ENCODE results near the gene MAL. TPM values are rescaled to one million over a fixed set of nuclear protein-coding genes. Genes with fewer than 3 reads are reported as not detected.

MAL gene
- 9.6 and 19.1 TPM in 2 replicates for total RNA-seq

GRCh38 chr2:95025406-95026319 is at the start of gene MAL:
MAL (plus strand) TSS chr2:95025708; CDS start chr2:95025793, 85 bp downstream.
- Histone ChIP-seq H3K27me3 (ENCODE audit: control insufficient read depth, insufficient read depth, low read length) (peaks cover 33% of the 10 kb centered on the region), H3K36me3 (ENCODE audit: control insufficient read depth, insufficient read depth, low read length) (no peaks in the 10 kb centered on the region), H3K4me3 (ENCODE audit: low read depth, low read length) (peak within 1 kb of the TSS; percentile 60)
- no peak for TF ChIP-seq CTCF (IDR thresholded peaks at IDR 0.05; ENCODE audit: insufficient read depth, low read length, poor library complexity, severe bottlenecking)
- no peak for DNase-seq (ENCODE audit: low read depth)

GRCh38 chr2:94977826-94978225 is 47.7 kb upstream of the MAL start:
- no peaks in the 10 kb centered on the region for H3K36me3 ChIP-seq (ENCODE audit: control insufficient read depth, insufficient read depth, low read length)
- no peak for TF ChIP-seq CTCF (IDR thresholded peaks at IDR 0.05; ENCODE audit: insufficient read depth, low read length, poor library complexity, severe bottlenecking)
- H3K27me3 ChIP-seq (ENCODE audit: control insufficient read depth, insufficient read depth, low read length), result peaks cover 8% of the 10 kb centered on the region
- DNase-seq (ENCODE audit: low read depth), result no peak
- no peak overlapping the region for H3K4me3 ChIP-seq (ENCODE audit: low read depth, low read length)

GRCh38 chr2:94978917-94979316 is 46.6 kb upstream of the MAL start:
- Histone ChIP-seq H3K27me3 (ENCODE audit: control insufficient read depth, insufficient read depth, low read length) (peaks cover 8% of the 10 kb centered on the region), H3K4me3 (ENCODE audit: low read depth, low read length) (no peak overlapping the region), H3K36me3 (ENCODE audit: control insufficient read depth, insufficient read depth, low read length) (no peaks in the 10 kb centered on the region)
- no peak for TF ChIP-seq CTCF (IDR thresholded peaks at IDR 0.05; ENCODE audit: insufficient read depth, low read length, poor library complexity, severe bottlenecking)
- no peak for DNase-seq (ENCODE audit: low read depth)

GRCh38 chr2:94979406-94980375 is 45.8 kb upstream of the MAL start:
- H3K4me3 ChIP-seq (ENCODE audit: low read depth, low read length), result no peak overlapping the region
- no peaks in the 10 kb centered on the region for H3K36me3 ChIP-seq (ENCODE audit: control insufficient read depth, insufficient read depth, low read length)
- H3K27me3 ChIP-seq (ENCODE audit: control insufficient read depth, insufficient read depth, low read length), result peaks cover 7% of the 10 kb centered on the region
- no peak for TF ChIP-seq CTCF (IDR thresholded peaks at IDR 0.05; ENCODE audit: insufficient read depth, low read length, poor library complexity, severe bottlenecking)
- DNase-seq (ENCODE audit: low read depth), result no peak

- DNase-seq (ENCODE audit: low read depth), result no peak
- H3K36me3 ChIP-seq (ENCODE audit: control insufficient read depth, insufficient read depth, low read length), result no peaks in the 10 kb centered on the region
These were observed 45.1 kb upstream of the MAL start for GRCh38 chr2:94980406-94980805.

More at GRCh38 chr2:94980406-94980805, 45.1 kb upstream of the MAL start:
- Histone ChIP-seq H3K4me3 (ENCODE audit: low read depth, low read length) (no peak overlapping the region), H3K27me3 (ENCODE audit: control insufficient read depth, insufficient read depth, low read length) (peaks cover 4% of the 10 kb centered on the region)
- TF ChIP-seq CTCF (IDR thresholded peaks at IDR 0.05; ENCODE audit: insufficient read depth, low read length, poor library complexity, severe bottlenecking), result no peak

Data from kidney epithelial cell (primary cell).